Middle frontal gyrus (tissue), 1 donor: ENCODE data around the gene CDAN1.
A peak's percentile ranks its signal among the peaks of the same experiment; 100 is the strongest.
"Not testable (repeated sequence)": the region's sequence is repeated elsewhere in the genome, so short reads cannot be mapped to it uniquely, and the experiment has no call there.

ENCODE experiments used
- DNase-seq: peaks from one replicate; pipeline ENCODE4 v3.0.0-alpha.2; 2015; ENCODE audit warnings: low spot score; ENCODE audit errors: extremely low spot score

Gene CDAN1, protein sequence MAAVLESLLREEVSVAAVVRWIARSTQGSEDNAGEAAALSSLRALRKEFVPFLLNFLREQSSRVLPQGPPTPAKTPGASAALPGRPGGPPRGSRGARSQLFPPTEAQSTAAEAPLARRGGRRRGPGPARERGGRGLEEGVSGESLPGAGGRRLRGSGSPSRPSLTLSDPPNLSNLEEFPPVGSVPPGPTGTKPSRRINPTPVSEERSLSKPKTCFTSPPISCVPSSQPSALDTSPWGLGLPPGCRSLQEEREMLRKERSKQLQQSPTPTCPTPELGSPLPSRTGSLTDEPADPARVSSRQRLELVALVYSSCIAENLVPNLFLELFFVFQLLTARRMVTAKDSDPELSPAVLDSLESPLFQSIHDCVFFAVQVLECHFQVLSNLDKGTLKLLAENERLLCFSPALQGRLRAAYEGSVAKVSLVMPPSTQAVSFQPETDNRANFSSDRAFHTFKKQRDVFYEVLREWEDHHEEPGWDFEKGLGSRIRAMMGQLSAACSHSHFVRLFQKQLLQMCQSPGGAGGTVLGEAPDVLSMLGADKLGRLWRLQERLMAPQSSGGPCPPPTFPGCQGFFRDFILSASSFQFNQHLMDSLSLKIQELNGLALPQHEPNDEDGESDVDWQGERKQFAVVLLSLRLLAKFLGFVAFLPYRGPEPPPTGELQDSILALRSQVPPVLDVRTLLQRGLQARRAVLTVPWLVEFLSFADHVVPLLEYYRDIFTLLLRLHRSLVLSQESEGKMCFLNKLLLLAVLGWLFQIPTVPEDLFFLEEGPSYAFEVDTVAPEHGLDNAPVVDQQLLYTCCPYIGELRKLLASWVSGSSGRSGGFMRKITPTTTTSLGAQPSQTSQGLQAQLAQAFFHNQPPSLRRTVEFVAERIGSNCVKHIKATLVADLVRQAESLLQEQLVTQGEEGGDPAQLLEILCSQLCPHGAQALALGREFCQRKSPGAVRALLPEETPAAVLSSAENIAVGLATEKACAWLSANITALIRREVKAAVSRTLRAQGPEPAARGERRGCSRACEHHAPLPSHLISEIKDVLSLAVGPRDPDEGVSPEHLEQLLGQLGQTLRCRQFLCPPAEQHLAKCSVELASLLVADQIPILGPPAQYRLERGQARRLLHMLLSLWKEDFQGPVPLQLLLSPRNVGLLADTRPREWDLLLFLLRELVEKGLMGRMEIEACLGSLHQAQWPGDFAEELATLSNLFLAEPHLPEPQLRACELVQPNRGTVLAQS

DNA sequence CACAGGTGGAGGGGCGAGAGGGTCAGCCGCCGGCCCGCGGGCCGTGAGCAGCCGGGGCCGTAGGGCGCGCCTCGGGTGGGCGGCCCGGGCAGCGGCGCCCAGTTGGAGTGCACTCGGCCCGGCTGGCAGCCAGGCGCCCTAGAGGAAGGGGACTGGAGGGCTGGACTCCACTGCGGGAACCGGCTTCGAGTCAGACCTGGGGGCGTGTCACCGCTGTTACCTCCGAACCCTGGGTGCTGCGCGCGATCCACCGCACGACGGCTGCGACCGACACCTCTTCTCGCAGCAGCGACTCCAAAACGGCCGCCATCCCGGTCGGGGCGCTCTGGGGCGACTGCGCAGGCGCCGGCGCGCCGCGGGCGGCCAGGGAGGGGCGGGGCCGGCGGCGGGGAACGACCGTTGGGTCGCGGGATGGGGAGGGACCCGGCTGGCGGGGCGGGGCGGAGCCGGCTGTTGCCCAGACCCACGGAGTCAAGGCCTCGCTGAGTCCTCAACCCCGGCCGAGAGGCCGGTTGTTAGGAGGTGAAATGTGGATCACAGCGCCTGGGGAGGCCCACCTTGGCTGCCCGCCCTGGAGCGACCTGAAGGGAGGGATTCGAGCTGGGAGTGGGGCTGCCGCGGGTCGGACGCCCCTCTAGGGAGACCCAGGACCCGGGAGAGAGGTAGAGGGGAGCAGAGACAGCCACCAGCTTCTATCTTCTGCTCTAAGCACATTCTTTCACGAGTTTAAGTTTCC lies at the start of gene CDAN1:
Gene CDAN1, minus strand, starts transcription at position 336 of the 736 bp plus-strand sequence. Its CDS starts 26 bp downstream, at position 310.
- peak; percentile 51 for DNase-seq

DNA sequence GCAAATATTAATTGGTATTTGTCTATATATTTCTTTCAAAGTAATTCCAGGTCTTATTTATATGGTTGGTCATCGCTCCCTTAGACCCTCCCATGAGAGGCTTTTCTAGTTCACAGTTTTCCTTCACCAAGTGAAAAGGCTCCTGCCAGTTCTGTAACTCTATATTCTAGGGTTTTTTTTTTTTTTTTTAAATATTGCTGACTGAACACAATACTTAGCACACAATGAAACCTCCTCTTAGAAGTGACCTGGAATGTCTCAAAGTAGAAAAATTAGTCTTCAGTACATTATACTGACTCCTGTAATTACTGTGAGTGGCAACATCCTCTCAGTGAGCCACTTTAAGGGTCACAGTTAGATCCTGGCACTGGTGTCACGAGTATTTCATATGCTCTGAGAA lies 48.6 kb upstream of the CDAN1 start:
- DNase-seq, result no peak

DNA sequence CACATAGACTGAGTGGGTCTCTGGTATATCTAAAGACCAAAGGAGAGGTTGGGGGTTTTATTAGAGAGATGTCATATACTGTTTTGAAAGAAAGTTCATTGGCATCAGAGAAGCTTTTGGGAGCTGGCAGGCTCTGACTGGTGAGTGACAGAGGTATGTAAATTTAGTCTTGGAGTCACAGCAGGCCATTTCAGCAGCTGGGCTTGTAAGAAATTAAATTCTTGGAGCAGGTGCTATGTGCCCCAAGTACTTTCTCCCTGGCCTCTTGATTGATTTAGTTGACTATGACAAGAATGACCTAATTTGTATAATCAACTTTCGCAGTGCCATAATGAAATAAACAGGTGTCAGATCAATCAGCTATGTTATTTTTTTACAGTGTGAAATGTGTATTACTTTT lies 47.8 kb upstream of the CDAN1 start:
- no peak for DNase-seq

GRCh38 chr15:42782716-42783115 lies 45.8 kb upstream of the CDAN1 start:
- no peak for DNase-seq

DNA sequence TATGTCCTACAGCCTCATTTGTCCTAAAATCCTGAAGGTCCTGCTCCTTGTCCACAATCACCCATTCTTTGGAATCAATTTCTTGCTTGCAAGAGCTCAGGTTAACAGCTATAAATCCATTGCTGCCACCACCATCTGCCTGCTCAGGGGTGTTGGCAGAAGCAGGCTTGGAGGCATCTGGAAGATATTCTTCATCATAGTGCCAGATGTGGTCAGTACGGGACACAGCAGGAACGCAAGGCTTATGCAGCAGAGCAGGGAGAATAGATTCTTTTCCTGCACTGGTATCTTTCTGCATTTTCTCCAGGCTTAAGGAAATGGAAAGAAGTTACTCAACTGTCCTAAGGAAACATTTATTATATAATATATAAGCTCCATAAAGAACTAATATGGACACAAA lies 38.5 kb upstream of the CDAN1 start:
- DNase-seq, result no peak

- no peak for DNase-seq
Measured at GRCh38 chr15:42772901-42773300, 36.0 kb upstream of the CDAN1 start.

- DNase-seq, result no peak
Measured at GRCh38 chr15:42772144-42772543, 35.2 kb upstream of the CDAN1 start.

DNA sequence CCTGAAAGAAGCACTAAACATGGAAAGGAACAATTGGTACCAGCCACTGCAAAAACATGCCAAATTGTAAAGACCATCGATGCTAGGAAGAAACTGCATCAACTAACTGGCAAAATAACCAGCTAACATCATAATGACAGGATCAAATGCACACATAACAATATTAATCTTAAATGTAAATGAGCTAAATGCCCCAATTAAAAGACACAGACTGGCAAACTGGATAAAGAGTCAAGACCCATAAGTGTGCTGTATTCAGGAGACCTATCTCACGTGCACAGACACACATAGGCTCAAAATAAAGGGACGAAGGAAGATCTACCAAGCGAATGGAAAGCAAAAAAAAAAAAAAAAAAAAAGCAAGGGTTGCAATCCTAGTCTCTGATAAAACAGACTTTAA lies 29.2 kb upstream of the CDAN1 start:
- DNase-seq, result not testable (repeated sequence)

GRCh38 chr15:42764154-42764731 lies 27.3 kb upstream of the CDAN1 start:
- not testable (repeated sequence) for DNase-seq

DNA sequence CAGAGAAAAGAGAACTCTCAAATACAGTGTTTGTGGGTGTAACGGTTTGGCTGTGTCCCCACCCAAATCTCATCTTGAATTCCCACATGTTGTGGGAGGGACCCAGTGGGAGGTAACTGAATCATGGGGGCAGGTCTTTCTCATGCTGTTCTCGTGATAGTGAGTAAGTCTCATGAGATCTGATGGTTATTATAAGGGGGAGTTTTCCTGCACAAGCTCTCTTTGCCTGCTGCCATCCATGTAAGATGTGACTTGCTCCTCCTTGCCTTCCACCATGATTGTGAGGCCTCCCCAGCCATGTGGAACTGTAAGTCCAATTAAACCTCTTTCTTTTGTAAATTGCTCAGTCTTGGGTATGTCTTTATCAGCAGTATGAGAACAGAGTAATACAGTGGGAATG lies 24.9 kb upstream of the CDAN1 start:
- DNase-seq, result not testable (repeated sequence)

DNA sequence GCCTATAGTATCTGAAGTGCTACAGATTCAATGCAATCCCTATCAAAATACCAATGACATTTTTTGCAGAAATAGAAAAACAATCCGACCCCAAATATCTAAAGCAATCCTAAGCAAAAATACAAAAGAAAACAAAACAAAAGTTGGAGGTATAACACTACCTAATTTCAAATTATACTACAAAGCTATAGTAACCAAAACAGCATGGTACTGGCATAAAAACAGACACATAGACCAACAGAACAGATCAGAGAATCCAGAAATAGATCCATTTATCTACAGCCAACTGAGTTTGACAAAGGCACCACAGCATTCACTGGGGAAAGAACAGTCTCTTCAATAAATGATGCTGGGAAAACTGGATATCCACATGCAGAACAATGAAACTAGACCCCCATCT lies 23.8 kb upstream of the CDAN1 start:
- DNase-seq, result no peak

- DNase-seq, result no peak
Measured at GRCh38 chr15:42759093-42759492, 22.2 kb upstream of the CDAN1 start.

DNA sequence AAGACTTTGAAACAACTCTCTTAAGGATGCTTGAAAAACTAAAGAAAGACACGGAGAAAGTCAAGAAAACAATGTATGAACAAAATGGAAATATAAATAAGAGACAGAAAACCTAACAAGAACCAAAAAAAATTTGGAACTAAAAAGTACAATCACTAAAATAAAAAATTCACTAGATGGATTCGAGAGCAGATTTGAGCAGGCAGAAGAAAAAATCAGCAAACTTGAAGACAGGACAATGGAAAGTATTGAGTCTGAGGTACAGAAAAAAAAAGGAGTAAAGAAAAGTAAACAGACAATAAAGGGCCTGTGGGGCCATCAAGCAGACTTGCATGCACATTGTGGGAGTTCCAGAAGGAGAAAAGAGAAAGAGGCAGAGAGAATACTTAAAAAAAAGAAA lies 13.4 kb upstream of the CDAN1 start:
- DNase-seq, result no peak

DNA sequence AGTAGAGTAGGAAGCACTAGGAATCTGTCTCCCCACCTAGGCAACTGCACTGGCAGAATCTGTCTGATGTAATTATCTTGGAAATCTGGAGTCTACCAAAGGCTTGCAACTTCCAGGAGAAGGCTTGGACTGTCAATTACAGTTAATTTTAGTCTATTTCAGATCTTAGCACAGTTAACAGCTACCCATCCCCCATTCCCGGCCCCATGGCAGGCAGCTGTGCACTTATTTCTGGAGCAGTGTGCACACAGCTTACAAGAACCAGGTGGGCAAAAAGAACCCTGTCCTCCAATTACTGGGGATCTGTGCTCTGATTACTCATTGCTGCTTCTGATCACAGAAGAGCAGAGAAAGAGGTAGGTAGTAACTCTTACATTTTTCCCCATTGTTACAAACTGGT lies 12.3 kb upstream of the CDAN1 start:
- DNase-seq, result no peak

- no peak for DNase-seq
Measured at GRCh38 chr15:42744195-42744594, 7.3 kb upstream of the CDAN1 start.

GRCh38 chr15:42742149-42742548 lies 5.2 kb upstream of the CDAN1 start:
- no peak for DNase-seq

GRCh38 chr15:42741710-42742109 lies 4.8 kb upstream of the CDAN1 start:
- DNase-seq, result no peak

- no peak for DNase-seq
Measured at GRCh38 chr15:42737529-42738328, 801 bp upstream of the CDAN1 start.

DNA sequence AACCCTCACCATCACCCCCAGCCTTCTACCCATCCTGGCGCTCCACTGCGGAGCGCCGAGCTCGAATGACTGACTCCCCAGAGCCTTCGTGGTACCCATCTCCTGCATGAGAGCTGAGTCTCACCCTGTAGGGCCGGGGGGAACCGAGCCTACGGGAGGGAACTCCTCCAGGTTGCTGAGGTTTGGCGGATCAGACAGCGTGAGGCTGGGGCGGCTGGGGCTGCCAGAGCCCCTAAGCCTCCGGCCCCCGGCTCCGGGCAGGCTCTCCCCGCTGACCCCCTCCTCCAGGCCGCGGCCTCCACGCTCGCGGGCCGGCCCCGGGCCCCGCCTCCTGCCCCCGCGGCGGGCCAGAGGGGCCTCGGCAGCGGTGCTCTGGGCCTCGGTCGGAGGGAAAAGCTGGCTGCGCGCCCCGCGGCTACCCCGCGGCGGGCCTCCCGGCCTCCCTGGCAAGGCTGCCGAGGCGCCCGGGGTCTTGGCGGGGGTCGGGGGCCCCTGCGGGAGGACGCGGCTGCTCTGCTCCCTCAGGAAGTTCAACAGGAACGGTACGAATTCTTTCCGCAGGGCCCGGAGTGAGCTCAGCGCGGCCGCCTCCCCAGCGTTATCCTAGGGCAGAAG lies 643 bp downstream of the CDAN1 start:
- DNase-seq, result no peak
